BE2C (cell line): ENCODE results near the gene SUV39H1.
"Not testable (repeated sequence)": the region's sequence is repeated elsewhere in the genome, so short reads cannot be mapped to it uniquely, and the experiment has no call there.

Experiments used
- DNase-seq: peaks from one replicate; pipeline ENCODE4 v3.0.0-alpha.2; 2020
- H3K27me3 ChIP-seq: fragments of 250-450 bp; sonication (Bioruptor Pico); 2 replicates; pipeline ENCODE4 v1.5.1; 2020; ENCODE audit warnings: mild to moderate bottlenecking
- H3K36me3 ChIP-seq: fragments of 250-450 bp; sonication (Bioruptor Pico); 2 replicates; pipeline ENCODE4 v1.5.1; 2020; ENCODE audit warnings: mild to moderate bottlenecking
- H3K4me1 ChIP-seq: fragments of 250-450 bp; sonication (Bioruptor Pico); 2 replicates; pipeline ENCODE4 v1.5.1; 2020
- H3K4me3 ChIP-seq: 2 replicates; pipeline ENCODE4 v1.5.1; 2011; ENCODE audit warnings: low read depth, low read length
- H3K9me3 ChIP-seq: fragments of 250-450 bp; sonication (Bioruptor Pico); 2 replicates; pipeline ENCODE4 v1.5.1; 2020
- CTCF ChIP-seq: IDR thresholded peaks from 2 replicates; pipeline ENCODE4 v1.5.1; 2012; ENCODE audit warnings: mild to moderate bottlenecking, low read depth, low read length

Gene SUV39H1

GRCh38 chrX:48664156-48664555 lies 32.4 kb upstream of the SUV39H1 start:
- no peak for DNase-seq
- no peaks in the 10 kb centered on the region for H3K9me3 ChIP-seq

GRCh38 chrX:48665991-48666390 lies 30.5 kb upstream of the SUV39H1 start:
- no peak for TF ChIP-seq CTCF
- H3K27me3 ChIP-seq = no peaks in the 10 kb centered on the region
- no peaks in the 10 kb centered on the region for H3K9me3 ChIP-seq

More at GRCh38 chrX:48664156-48664555, 32.4 kb upstream of the SUV39H1 start:
- no peaks in the 10 kb centered on the region for H3K36me3 ChIP-seq
- no peak overlapping the region for H3K4me3 ChIP-seq
- no peaks in the 10 kb centered on the region for H3K27me3 ChIP-seq
- TF ChIP-seq CTCF = no peak
- H3K4me1 ChIP-seq = no peaks in the 10 kb centered on the region

DNA sequence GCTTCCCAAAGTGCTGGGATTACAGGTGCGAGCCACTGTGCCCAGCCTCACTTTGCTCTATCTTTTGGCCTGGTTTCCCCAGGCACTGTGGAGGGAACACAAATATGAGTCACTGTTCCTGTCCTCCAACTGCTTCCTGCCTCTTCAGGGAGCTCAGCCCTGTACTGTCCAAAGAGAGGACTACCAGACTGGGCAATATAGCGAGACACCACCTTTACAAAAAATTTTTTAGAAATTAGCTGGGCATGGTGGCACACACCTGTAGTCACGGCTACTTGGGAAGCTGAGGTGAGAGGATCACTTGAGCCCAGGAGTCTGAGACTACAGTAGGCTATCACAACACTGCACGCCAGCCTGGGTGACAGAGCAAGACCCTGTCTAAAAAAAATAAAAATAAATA lies 29.9 kb upstream of the SUV39H1 start:
- no peak for DNase-seq
- Histone ChIP-seq H3K9me3 (no peaks in the 10 kb centered on the region), H3K36me3 (no peaks in the 10 kb centered on the region), H3K4me1 (no peaks in the 10 kb centered on the region), H3K27me3 (no peaks in the 10 kb centered on the region), H3K4me3 (no peak overlapping the region)
- no peak for TF ChIP-seq CTCF

More at GRCh38 chrX:48665991-48666390, 30.5 kb upstream of the SUV39H1 start:
- H3K36me3 ChIP-seq = no peaks in the 10 kb centered on the region
- no peaks in the 10 kb centered on the region for H3K4me1 ChIP-seq
- H3K4me3 ChIP-seq = no peak overlapping the region
- DNase-seq = no peak

DNA sequence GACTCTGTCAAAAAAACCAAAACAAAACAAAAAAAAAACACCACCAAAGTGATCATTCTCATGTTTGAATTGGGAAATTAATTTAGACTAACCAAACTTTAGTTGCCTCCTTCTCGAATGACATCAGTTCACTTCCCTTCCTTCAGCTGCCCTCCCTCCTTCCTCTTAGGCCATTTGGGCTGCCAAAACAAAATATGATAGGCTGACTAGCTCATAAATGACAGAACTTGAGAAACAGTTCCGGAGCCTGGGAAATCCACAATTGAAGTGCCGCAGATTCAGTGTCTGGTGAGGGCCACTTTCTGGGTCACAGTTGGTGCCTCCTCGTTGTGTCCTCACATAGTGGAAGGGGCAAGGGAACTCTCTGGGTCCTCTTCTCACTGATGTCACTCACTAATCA lies 29.0 kb upstream of the SUV39H1 start:
- H3K4me3 ChIP-seq = no peak overlapping the region
- H3K36me3 ChIP-seq = no peaks in the 10 kb centered on the region
- no peaks in the 10 kb centered on the region for H3K4me1 ChIP-seq
- no peak for TF ChIP-seq CTCF
- H3K27me3 ChIP-seq = no peaks in the 10 kb centered on the region
- no peaks in the 10 kb centered on the region for H3K9me3 ChIP-seq
- no peak for DNase-seq

DNA sequence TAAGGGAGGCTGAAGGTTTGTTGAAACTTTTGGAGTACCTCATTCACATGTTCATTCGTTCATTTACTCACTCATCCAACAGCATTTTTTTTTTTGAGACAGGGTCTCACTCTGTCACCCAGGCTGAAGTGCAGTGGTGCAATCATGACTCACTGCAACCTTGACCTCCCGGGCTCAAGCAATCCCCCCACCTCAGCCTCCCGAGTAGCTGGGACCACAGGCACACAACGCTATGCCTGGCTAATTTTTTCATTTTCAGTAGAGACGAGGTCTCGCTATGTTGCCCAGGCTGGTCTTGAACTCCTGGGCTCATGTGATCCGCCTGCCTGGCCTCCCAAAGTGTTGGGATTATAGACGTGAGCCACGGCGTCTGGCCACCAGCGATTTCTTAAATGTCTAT lies 28.3 kb upstream of the SUV39H1 start:
- H3K27me3 ChIP-seq, H3K4me1 ChIP-seq: not testable (repeated sequence)

GRCh38 chrX:48676106-48676892 lies 20.2 kb upstream of the SUV39H1 start:
- Histone ChIP-seq H3K36me3 (no peaks in the 10 kb centered on the region), H3K4me3 (peak overlapping the region; percentile 80), H3K9me3 (no peaks in the 10 kb centered on the region), H3K4me1 (no peaks in the 10 kb centered on the region), H3K27me3 (no peaks in the 10 kb centered on the region)
- TF ChIP-seq CTCF = no peak
- DNase-seq = peak; percentile 90

More for the DNA sequence above, 28.3 kb upstream of the SUV39H1 start:
- not testable (repeated sequence) for H3K9me3 ChIP-seq, H3K36me3 ChIP-seq, H3K4me3 ChIP-seq, DNase-seq
